NCI-H1930 (cell line): ENCODE results near the gene RAD54L.
"Not testable (repeated sequence)": the region's sequence is repeated elsewhere in the genome, so short reads cannot be mapped to it uniquely, and the experiment has no call there.

Source experiments
- DNase-seq, 2 experiments: peaks; one replicate each; lab custom pipeline; 2025; lab: John Stamatoyannopoulos, UW

The RAD54L gene

DNA sequence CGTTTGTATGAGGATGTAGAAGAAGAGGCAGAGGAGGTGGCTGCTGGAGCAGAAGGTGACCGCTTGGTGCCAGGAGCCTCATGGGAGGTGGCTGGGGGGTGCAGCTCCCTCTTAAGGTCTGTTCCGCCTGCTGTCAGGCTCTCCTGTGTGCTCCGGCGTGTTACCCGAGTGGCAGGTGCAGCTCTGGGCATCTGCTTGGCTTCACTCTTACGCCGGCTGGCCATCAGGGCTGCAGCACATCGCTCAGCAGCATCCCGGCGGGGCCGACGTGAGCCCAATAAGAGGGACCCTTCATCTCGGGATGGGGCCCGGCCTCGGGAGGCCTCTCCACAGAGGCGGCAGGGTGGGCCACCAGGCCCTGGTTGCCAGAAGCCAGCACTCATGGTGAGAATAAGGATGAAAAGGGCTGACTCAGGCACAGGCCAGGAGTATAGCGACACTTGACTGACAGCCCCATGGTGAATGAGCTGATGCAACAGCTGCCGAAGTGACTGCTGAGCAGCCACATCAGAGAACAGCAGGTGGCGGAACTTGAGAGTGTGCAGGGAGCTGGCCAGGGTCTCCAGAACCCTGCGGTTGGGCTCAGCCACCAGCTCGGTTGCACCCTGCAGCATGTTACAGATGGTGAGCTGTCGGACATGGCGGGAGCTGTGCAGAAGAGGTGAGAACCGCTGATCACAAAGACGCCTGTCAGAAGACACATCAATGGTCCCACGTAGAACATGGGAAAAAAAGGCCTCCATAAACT is 38.3 kb downstream of the RAD54L start:
- DNase-seq: peak in 1 of 2 experiments; percentile 27

DNA sequence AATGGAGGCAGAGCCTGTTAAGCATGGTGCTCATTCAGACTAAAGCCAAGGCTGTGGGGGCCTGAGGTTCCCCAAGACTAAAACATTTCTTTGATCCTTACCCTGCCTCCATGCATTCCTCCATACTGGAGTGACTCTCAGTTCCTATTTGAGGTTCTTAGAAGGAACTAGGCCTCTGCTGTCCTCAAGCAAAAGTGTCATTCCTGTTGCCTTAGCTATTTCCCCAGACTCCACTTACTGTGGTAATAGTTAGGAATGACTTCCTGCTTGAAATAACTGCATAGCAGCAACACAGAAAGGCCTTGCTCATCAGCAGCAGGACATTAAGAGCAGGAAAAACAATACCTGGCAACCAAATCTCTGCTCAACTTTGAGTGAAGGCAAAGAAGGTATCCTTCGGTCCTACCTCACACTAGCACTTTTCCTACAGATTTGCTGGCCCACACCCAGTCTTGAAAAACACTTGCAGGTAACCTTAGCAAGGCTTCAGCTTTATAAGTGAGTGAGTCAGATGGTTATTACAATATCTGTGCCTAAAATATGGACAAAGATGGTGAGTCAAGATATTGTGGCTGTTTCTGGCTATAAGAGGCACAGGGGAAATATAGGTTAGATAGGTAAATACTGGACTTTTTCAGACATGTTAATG is 41.0 kb downstream of the RAD54L start:
- no peak for DNase-seq

DNA sequence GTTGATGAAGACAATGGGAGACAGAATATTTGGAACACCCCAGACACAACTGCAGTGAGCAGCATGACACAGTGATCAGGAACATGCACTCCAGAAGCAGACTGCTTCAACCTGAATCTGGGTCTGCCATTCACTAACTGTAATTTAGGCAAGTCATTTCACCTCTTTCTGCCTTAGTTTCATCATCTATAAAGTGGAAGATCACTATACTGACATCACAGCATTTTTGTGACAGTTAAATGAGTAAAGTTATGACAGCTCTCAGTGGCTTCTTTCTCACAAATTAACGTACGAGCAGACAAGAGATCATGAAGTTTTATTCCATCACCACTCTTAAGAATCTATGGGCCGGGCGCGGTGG is 41.6 kb downstream of the RAD54L start:
- DNase-seq: no peak

DNA sequence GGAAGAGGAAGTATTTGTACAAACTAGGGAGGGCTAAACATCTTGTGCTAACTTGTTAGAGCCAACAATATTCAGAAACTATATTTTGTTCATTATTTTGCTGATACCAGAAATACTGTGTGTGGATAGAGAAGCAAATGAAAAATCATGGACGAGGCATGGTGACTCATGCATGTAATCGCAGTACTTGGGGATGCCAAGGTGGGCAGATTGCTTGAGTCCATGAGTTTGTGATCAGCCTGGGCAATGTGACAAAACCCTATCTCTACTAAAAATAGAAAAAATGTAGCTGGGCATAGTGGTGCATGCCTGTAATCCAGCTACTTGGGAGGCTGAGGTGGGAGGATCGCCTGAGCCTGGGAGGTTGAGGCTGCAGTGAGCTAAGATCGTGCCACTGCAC is 42.4 kb downstream of the RAD54L start:
- no peak for DNase-seq

DNA sequence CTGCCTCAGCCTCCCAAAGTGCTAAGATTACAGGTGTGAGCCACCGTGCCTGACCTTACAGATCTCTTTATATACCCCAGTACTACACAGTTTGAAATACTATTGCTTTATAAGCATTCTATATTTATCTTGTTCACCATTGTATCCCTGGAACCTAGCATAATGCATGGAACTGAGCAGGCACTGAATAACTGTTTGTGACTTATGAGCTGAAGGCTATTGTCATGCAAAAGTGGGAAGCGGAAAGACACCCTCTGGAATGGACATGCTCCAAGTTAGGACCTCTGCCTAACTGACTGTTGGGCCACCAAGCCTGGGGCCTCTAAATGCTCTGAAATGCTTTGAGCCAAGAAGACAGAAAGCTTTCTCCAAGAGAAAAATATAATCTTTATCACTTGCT is 47.7 kb downstream of the RAD54L start:
- no peak for DNase-seq

DNA sequence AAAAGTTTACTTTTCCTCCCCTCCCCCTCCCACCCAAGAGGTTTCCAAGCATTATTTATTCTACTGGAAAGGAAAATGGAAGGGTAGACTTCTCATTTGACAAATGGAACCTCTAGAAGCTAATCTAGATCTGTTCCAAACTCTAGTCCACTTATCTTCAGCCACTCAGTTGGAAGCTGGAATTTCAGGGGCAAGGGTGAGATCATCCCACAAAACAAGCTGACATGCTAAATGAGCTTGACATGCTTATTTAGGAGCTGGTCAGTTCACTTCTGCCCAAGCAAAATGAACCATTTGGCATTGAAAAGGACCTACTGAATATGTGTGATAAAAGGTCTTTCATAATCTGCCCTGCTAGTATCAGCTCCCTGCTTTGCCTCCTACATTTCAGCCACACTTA is 50.8 kb downstream of the RAD54L start:
- DNase-seq: no peak

DNA sequence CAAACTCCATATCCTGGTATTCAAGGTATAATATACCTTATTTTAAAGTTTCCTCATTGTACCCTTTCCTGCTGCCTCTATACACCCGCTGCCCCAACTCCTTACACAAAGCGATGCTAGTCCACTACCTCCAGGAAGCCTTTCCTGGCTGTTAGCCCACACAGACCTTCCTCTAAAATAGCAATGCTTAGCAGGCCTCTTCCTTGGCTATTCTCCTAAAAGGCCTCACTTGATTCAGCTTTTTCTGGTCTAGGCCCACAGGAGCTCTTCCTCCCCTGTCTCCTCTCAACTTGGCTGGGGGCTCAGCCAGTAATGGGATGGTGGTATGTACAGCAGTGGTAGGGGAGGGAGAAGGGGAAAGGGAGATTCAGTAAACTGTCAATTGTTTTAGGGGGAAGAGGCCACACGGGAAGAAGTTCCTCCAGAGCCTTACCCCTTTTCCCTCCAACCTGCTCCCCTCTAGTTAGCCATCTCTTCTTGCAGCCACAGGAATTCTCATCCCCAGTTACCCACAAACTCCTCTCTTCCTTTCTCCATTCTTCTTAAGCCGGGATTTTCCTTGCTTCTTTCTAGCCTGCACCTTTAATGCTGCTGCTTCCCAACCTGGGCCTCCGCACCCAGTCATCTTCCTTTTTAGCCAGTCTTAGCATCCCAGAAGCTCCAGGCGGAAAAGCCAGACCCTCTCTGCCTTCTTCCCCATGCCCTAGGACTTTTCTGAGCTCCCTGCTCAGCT is 53.3 kb downstream of the RAD54L start:
- DNase-seq: no peak

DNA sequence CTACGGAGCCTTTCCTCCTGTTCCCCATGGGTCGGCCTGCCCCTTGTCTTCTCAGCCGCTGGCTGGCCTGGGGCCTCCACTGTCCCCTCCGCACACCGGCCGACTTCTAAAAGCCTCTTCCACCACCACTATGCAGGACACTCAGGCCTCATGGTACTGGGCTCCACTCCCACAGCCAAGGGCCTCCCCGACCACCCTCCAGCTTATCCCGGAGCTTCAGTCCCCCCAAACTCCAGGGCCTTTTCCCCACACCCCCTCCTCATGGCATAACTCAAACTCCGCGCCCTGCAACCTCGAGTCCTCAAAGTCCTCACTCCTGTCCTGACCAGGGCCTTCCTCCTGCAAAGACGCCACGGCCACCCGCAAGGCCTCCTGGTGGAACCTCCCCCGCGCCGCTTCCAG is 53.8 kb downstream of the RAD54L start:
- no peak for DNase-seq

DNA sequence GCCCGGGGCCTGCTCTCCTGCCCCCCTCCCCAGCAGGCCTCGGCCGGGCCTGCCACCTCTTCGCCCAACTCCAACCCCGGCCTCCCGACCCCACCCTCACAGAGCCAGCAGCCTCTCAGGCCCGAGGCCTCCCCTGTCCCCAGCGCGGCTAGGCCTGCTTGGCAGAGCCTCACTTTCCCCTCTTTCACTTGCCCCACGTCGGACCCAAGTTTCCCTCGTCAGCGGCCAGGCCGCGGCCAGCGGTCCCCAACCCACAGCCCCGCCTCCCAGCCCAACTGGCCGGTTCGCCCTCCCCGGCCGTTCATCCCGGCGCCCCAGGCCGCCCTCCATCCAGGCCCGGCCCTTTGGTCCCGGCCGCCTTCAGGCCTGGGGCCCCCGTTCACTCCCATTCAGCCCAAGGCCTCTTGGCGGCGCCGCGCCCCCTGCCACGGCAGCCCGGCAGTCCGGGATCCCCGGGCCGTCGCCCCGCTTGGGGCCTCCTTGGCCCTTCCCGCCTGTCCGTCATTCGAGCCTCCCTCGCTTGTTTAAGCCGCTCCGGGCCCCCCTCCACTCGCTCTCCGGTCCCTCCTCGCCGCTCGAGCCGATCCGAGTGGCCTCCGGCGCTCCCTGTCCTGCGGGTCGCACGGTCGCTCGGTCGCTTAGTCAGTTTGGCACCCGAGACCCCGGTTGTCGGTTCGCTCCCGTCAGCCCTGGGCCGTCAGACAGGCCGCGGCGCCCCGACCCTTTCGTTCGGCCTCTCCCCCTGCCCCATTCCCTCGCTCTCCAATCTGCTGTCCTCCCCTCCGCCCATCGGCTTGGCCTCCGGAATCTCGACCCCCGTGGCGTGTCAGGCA is 54.5 kb downstream of the RAD54L start:
- peak in 1 of 2 experiments; percentile 17 for DNase-seq

GRCh38 chr1:46302641-46303037 is 55.1 kb downstream of the RAD54L start:
- no peak for DNase-seq

DNA sequence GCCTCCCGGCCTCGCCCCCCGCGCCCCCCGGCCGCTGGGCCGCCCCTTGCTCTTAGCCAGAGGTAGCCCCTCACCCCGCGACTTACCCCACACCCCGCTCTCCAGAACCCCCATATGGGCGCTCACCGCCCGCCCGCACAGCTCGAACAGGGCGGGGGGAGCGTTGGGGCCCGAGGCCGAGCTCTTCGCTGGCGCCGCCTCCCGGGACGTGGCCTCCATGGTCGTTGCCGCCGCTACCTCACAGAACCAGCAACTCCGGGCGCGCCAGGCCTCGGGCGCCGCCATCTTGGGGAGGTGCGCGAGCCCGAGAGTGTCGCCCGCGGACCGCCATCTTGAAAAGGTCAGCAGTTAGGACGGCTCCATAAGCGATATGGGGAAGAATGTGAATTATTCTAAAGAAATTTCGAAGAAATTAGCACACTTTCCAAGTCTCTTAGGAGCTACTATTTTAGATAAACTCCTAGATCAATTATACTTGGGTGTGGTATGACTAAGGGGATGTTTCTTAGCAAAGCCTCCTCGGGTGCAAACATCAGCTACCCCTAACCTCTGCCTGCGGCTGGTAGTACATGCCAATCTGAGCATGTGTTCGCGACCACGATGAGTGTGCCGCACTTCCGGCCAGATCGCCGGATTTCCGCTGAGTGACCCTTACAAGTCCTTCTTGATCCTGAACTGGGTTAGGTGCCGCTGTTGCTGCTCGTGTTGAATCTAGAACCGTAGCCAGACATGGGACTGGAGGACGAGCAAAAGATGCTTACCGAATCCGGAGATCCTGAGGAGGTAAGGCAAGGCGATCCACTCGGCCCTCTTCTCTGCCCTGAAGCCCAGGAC is 55.7 kb downstream of the RAD54L start, which contains the start of the genes LRRC41 and UQCRH:
TSS of gene LRRC41 (minus strand) at position 579 of the 834 bp plus-strand sequence. CDS start at position 285, 294 bp downstream.
TSS of gene UQCRH (plus strand) at position 661 of the 834 bp plus-strand sequence. CDS start at position 730, 69 bp downstream.
- peak; percentile 90 to 94 for DNase-seq

DNA sequence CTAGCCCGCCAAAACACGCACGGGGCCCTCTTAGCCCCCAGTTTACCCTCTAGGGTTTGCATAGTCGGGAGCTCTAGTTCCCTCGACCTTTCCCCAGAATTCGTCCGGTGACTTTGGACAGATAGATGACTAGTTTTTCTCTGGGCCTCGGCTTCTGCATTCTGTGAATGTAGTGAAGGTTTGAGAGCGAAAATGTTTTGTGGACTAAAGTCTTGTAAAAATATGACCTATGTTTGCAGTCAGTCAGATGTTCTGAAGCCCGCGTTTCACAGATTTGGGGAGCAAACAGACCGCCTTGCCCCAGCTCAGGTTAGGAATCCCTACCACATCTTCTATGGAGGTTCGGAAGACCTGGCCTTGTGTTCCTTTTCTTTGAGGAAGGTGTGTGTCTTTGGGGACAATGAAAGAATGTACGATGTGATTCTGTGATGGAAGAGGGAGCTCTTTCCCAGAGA is 56.3 kb downstream of the RAD54L start:
- no peak for DNase-seq

GRCh38 chr1:46306159-46306530 is 58.6 kb downstream of the RAD54L start:
- DNase-seq: no peak

- DNase-seq: no peak
Measured at GRCh38 chr1:46309401-46310159, 62.0 kb downstream of the RAD54L start.

DNA sequence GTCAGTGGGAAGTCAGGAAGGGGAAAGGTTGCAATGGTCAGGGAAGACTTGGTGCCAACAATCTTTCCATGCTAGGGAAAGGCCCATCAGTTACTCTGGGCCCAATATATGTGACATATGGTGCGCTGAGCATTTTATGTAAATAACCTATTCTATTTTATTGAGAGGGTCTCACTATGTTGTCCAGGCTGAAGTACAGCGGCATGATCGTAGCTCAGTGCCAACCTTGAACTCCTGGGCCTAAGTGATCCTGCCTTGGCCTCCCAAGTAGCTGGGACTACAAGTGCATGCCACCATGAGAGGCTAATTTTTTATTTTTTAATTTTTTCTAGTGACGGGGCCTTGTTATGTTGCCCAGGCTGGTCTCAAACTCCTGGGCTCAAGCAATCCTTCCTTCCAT is 62.8 kb downstream of the RAD54L start:
- DNase-seq: no peak

DNA sequence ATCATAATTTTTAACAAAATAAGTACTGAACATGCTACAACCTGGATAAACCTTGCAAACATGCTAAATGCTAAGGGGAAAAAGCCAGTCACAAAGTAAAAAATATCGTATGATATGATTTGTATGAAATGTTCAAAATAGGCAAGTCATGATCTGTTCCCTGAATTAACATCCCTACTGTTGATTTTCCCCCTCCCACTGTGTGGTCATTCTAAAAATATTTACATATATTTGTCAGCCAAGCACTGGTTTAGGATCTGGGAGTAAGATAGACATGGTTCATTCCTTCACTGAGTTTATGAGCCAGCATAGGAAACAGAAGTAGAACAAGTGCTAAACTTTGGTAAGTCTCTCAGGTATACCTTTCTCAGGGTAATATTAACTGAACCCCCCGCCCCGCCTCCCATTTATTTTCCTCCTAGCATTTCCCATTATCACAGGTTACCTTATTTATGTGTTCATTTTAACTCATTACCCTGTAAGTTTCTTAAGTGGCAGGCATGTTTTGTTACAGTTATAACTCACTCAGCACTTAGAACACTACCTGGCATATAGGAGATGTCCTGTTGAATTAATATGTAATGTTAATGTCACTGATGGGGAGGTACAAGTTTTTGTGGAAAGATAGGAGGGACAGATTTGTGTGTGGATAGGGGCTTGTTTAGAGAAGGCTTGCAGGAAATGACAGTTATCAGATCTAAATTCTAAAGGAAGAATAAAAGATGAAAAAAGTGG is 68.3 kb downstream of the RAD54L start:
- no peak for DNase-seq

DNA sequence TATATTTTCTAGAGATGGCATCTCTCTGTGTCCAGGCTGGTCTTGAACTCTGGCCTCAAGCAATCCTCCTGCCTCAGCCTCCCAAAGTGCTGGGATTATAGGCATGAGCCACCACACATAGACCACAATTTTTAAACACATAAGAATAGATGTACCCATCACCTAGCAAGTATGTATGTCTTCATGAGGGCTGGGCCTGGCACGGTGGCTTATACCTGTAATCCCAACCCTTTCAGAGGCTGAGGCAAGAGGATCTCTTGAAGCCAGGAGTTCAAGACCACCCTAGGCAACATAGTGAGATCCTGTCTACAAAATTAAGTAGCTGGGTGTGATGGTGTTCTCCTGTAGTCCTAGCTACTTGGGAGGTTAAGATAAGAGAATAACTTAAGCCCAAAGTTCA is 69.8 kb downstream of the RAD54L start:
- DNase-seq: no peak

DNA sequence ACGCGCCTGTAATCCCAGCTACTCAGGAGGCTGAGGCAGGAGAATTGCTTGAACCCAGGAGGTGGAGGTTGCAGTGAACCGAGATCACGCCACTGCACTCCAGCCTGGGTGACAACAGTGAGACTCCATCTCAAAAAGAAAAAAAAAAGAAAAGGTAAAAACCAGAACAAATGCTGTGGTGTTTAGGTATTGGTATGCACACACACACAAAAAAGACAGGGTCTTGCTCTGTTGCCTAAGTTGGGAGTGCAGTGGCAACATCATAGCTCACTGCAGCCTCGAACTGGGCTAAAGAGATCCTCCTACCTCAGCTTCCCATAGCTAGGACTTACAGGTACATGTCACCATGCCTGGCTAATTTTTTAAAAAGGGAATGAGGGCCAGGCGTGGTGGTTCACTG is 71.7 kb downstream of the RAD54L start:
- DNase-seq: not testable (repeated sequence)
